DND-41 (cell line): ENCODE results near the gene ARMC10.
A peak's percentile ranks its signal among the peaks of the same experiment; 100 is the strongest.

ENCODE experiments used
- EZH2 ChIP-seq: IDR thresholded peaks from 3 replicates; pipeline ENCODE4 v1.6.1; 2012; ENCODE audit warnings: borderline replicate concordance, low read depth, mild to moderate bottlenecking, moderate library complexity, low read length, inconsistent platforms; ENCODE audit not compliant: severe bottlenecking
- TF ChIP-seq, protein P1 (sequence below): IDR thresholded peaks from 2 replicates; pipeline ENCODE4 v1.5.1; 2012; ENCODE audit warnings: borderline replicate concordance, low read length, moderate library complexity, mild to moderate bottlenecking; ENCODE audit not compliant: poor library complexity, severe bottlenecking; ENCODE audit errors: extremely low read depth

DNA sequence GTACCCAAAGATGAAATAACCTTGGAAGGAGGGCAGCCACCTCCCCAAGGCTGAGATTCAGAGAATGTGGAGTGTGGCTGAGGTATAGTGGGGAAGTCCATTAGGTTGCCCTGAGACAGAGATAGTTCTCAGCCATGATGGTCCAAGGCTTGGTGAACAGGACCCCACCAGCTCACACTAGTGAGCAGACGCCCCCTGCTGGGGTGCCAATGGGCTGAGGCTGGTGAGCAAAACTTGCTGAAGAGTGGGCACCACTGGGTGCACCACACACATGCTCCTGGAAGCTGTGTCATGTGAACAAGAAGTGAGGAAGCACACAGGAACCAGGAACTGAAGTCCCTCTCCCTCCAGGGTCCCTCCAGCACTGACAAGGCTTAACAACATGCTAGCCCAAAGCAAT lies 9.3 kb upstream of the ARMC10 start:
- TF ChIP-seq, protein P1, sequence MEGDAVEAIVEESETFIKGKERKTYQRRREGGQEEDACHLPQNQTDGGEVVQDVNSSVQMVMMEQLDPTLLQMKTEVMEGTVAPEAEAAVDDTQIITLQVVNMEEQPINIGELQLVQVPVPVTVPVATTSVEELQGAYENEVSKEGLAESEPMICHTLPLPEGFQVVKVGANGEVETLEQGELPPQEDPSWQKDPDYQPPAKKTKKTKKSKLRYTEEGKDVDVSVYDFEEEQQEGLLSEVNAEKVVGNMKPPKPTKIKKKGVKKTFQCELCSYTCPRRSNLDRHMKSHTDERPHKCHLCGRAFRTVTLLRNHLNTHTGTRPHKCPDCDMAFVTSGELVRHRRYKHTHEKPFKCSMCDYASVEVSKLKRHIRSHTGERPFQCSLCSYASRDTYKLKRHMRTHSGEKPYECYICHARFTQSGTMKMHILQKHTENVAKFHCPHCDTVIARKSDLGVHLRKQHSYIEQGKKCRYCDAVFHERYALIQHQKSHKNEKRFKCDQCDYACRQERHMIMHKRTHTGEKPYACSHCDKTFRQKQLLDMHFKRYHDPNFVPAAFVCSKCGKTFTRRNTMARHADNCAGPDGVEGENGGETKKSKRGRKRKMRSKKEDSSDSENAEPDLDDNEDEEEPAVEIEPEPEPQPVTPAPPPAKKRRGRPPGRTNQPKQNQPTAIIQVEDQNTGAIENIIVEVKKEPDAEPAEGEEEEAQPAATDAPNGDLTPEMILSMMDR, result peak; percentile 65
- no peak for TF ChIP-seq EZH2
